Lower lobe of right lung (tissue), 2 donors: ENCODE measurements around the gene SORCS2. TPM values are rescaled to one million over a fixed set of nuclear protein-coding genes. Genes with fewer than 3 reads are reported as not detected.
A peak's percentile ranks its signal among the peaks of the same experiment; 100 is the strongest.

Source experiments
- ATAC-seq, 2 donors: fragments of 200-7000 bp; cut with Tn5 transposase; one replicate each; pipeline ENCODE4 v1.9.1; 2020 to 2022; ENCODE audit warnings: mild to moderate bottlenecking in 2 of 2, moderate library complexity in 2 of 2
- DNase-seq: peaks from one replicate; pipeline ENCODE4 v3.0.0-alpha.2; 2020
- H3K27ac ChIP-seq: fragments of 200-600 bp; one replicate; pipeline ENCODE4 v1.8.0; 2022
- H3K27me3 ChIP-seq: fragments of 200-600 bp; one replicate; pipeline ENCODE4 v1.8.0; 2022; ENCODE audit warnings: low read depth
- H3K36me3 ChIP-seq: fragments of 200-600 bp; one replicate; pipeline ENCODE4 v1.8.0; 2022; ENCODE audit warnings: mild to moderate bottlenecking
- H3K4me1 ChIP-seq: fragments of 200-600 bp; one replicate; pipeline ENCODE4 v1.8.0; 2022
- H3K4me3 ChIP-seq: fragments of 200-600 bp; one replicate; pipeline ENCODE4 v1.8.0; 2022; ENCODE audit warnings: mild to moderate bottlenecking
- H3K9me3 ChIP-seq: fragments of 200-600 bp; one replicate; pipeline ENCODE4 v1.8.0; 2022
- CTCF ChIP-seq: fragments of 200-600 bp; IDR thresholded peaks from one replicate; pipeline ENCODE4 v1.8.0; 2022; ENCODE audit warnings: antibody characterized with exemption, mild to moderate bottlenecking
- intact Hi-C: fragments of 100-400 bp; cut with DNase I; formaldehyde crosslinking; loops from one replicate; pipeline ENCODE4 v1.11.0; 2022
- total RNA-seq: library from RNA; stranded (reverse); fragmentation: NEBNext Ultra II Directional; extraction: Animal tissue kit (Norgen Biotek cat#: 25700); gene quantifications from one replicate; pipeline ENCODE4 v1.2.1, GENCODE V29; 2021
- donor health status: DM: no; HTN: yes; CAD: no; lungs with severe emphysema.

SORCS2 gene
- total RNA-seq, 1 donor from 2014 or later: 5.8 TPM

GRCh38 chr4:7694324-7694723 is 502.0 kb downstream of the SORCS2 start:
- peak; percentile 11 for DNase-seq
- ATAC-seq: no peak
- no peaks in the 10 kb centered on the region for H3K9me3 ChIP-seq
- no peak overlapping the region for H3K27ac ChIP-seq
- no peak overlapping the region for H3K4me3 ChIP-seq
- intact Hi-C loops: no loop called here
- no peaks in the 10 kb centered on the region for H3K4me1 ChIP-seq
- H3K27me3 ChIP-seq: peaks cover 3% of the 10 kb centered on the region
- H3K36me3 ChIP-seq: no peaks in the 10 kb centered on the region
- no peak for TF ChIP-seq CTCF

GRCh38 chr4:7697343-7697742 is 505.0 kb downstream of the SORCS2 start:
- ATAC-seq: no peak
- H3K4me3 ChIP-seq: no peak overlapping the region
- intact Hi-C loops: no loop called here
- peaks cover 11% of the 10 kb centered on the region for H3K27me3 ChIP-seq
- H3K36me3 ChIP-seq: no peaks in the 10 kb centered on the region
- DNase-seq: no peak
- H3K4me1 ChIP-seq: no peaks in the 10 kb centered on the region
- H3K9me3 ChIP-seq: no peaks in the 10 kb centered on the region
- TF ChIP-seq CTCF: no peak
- no peak overlapping the region for H3K27ac ChIP-seq

- H3K4me3 ChIP-seq: no peak overlapping the region
- peaks cover 11% of the 10 kb centered on the region for H3K27me3 ChIP-seq
- no peaks in the 10 kb centered on the region for H3K4me1 ChIP-seq
- no peaks in the 10 kb centered on the region for H3K36me3 ChIP-seq
- no peak overlapping the region for H3K27ac ChIP-seq
- ATAC-seq (no peak), DNase-seq (no peak)
- no peak for TF ChIP-seq CTCF
- no peaks in the 10 kb centered on the region for H3K9me3 ChIP-seq
- intact Hi-C loops: no loop called here
Observed at GRCh38 chr4:7697821-7698220, 505.5 kb downstream of the SORCS2 start.

- Histone ChIP-seq H3K4me1 (no peaks in the 10 kb centered on the region), H3K27ac (no peak overlapping the region), H3K9me3 (no peaks in the 10 kb centered on the region), H3K36me3 (no peaks in the 10 kb centered on the region), H3K4me3 (no peak overlapping the region), H3K27me3 (peaks cover 11% of the 10 kb centered on the region)
- DNase-seq (no peak), ATAC-seq (no peak)
- intact Hi-C loops: no loop called here
- no peak for TF ChIP-seq CTCF
Observed at GRCh38 chr4:7698584-7698983, 506.2 kb downstream of the SORCS2 start.

GRCh38 chr4:7699031-7699430 is 506.7 kb downstream of the SORCS2 start:
- Histone ChIP-seq H3K27ac (no peak overlapping the region), H3K4me3 (no peak overlapping the region), H3K4me1 (no peaks in the 10 kb centered on the region), H3K9me3 (no peaks in the 10 kb centered on the region), H3K27me3 (peaks cover 14% of the 10 kb centered on the region), H3K36me3 (no peaks in the 10 kb centered on the region)
- no peak for TF ChIP-seq CTCF
- peak in 1 of 2 donors; percentile 6 for ATAC-seq
- intact Hi-C loops: no loop called here
- no peak for DNase-seq

GRCh38 chr4:7699825-7700224 is 507.5 kb downstream of the SORCS2 start:
- intact Hi-C loops: no loop called here
- H3K27ac ChIP-seq: no peak overlapping the region
- H3K36me3 ChIP-seq: no peaks in the 10 kb centered on the region
- ATAC-seq: no peak
- H3K4me1 ChIP-seq: no peaks in the 10 kb centered on the region
- H3K9me3 ChIP-seq: no peaks in the 10 kb centered on the region
- TF ChIP-seq CTCF: no peak
- no peak for DNase-seq
- H3K4me3 ChIP-seq: no peak overlapping the region
- peaks cover 14% of the 10 kb centered on the region for H3K27me3 ChIP-seq
